IPS DF 6.9 (cell line): Measurements from ENCODE around the gene FABP1.

ENCODE experiments used
- DNase-seq: peaks from one replicate; pipeline ENCODE4 v3.0.0-alpha.2; 2013; ENCODE audit warnings: low read depth, low spot score
- H3K27ac ChIP-seq: one replicate; pipeline ENCODE4 v1.5.1; 2013; ENCODE audit warnings: low read length, control low read depth
- H3K27me3 ChIP-seq: 2 replicates; pipeline ENCODE4 v1.6.1; 2013; ENCODE audit warnings: mild to moderate bottlenecking, low read length; ENCODE audit not compliant: control insufficient read depth, insufficient read depth
- H3K36me3 ChIP-seq: 2 replicates; pipeline ENCODE4 v1.6.1; 2013; ENCODE audit warnings: low read length; ENCODE audit not compliant: control insufficient read depth, insufficient read depth
- H3K4me1 ChIP-seq: 2 replicates; pipeline ENCODE4 v1.6.1; 2013; ENCODE audit warnings: low read length; ENCODE audit not compliant: control insufficient read depth, insufficient read depth
- H3K4me3 ChIP-seq: 2 replicates; pipeline ENCODE4 v1.5.1; 2013; ENCODE audit warnings: mild to moderate bottlenecking, low read length
- H3K9me3 ChIP-seq: 2 replicates; pipeline ENCODE4 v1.6.1; 2013; ENCODE audit warnings: low read length, inconsistent platforms; ENCODE audit not compliant: control insufficient read depth, insufficient read depth
- WGBS: extraction: QIAGEN DNeasy Blood & Tissue Kit; methylation state at CpG from one replicate; pipeline ENCODE4 v1.1.7; 2013; ENCODE audit warnings: mixed read lengths, missing lambda C conversion rate; ENCODE audit not compliant: insufficient read length, insufficient coverage; 5-methylcytosine and 5-hydroxymethylcytosine counted together

Gene FABP1

DNA sequence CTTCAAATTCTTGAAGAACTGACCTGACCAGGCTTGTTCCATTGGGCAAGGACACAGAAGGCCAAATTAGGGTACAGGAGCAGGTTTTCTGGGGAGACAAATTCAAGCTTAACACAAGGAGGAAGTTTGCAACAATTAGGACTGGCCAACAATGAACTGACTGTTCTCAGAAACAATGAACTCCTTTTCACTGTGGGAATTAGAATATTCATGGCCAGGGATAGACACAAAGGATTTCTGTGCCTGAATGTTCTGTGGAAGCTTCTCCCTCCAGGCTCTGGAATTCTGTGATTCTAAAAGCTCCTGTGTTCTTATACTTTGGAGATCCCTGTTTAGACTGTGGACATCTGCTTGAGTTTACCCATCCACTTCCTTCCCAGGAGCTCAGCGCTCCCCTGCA is 45.1 kb downstream of the FABP1 start:
- DNase-seq, result no peak
- no peaks in the 10 kb centered on the region for H3K9me3 ChIP-seq

DNA sequence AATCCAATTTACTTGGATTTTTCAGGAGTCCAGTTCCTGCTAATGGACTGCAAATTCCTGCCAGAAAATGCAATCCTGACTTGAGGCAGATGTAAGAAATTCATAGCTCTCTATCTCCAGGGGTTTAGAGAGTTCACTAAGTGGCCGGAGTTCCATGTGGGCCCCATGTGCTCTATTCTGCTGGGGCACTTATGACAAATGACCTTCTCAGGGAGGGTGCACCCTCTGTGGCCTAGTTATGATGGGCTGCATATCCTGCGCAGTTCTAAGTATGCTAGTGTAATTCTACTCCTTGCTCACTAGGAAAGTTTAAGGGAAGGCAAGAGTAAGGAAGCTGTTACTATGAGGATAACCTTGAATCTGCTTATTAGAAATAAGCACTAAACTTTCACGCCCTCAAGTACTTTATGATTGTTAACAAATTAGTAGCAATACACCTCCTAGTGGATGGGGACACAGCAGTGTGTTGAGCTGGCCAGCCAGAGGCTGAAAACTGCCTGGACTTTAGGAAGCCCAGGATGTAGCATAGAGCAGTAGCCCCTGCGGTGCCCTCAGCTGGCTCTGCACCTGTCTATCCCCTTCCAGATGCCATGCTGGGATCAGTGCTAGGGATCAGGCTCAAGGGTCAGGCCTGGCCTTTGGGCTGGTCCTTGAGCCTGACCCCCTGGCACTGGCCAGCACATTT is 45.8 kb downstream of the FABP1 start:
- WGBS, result no CpG with 5 or more reads among the region's 4 CpGs
- Histone ChIP-seq H3K4me1 (peaks cover 3% of the 10 kb centered on the region; the same call in 1 of the 2 replicates), H3K9me3 (no peaks in the 10 kb centered on the region), H3K36me3 (no peaks in the 10 kb centered on the region), H3K27ac (no peak overlapping the region), H3K4me3 (no peak overlapping the region), H3K27me3 (no peaks in the 10 kb centered on the region; the same call in 1 of the 2 replicates)
- no peak for DNase-seq

More for the DNA sequence above, 45.1 kb downstream of the FABP1 start:
- Histone ChIP-seq H3K4me1 (peaks cover 3% of the 10 kb centered on the region; the same call in 1 of the 2 replicates), H3K27me3 (no peaks in the 10 kb centered on the region; the same call in 1 of the 2 replicates), H3K27ac (no peak overlapping the region), H3K4me3 (no peak overlapping the region), H3K36me3 (no peaks in the 10 kb centered on the region)
- no CpG with 5 or more reads among the region's 1 CpG for WGBS

DNA sequence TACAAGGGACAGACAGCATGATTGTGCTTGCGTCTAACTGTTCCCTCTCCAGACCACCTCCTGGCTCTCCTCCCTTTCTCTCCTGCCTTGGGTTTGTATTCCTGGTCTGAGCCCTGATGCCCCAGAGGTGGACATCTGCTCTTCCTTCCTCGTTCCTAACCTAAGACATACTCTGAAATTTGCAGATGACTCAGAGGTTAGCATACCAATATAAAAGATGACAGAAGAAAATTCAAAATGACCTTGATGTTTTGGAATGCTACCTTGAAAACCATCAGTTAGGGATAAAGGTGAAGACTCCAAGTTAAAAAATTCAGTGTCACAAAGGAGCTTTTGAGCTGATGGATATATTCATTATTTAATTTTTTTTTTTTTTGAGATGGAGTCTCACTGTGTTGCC is 47.3 kb downstream of the FABP1 start:
- no peaks in the 10 kb centered on the region for H3K9me3 ChIP-seq
- no peak overlapping the region for H3K4me3 ChIP-seq
- no peaks in the 10 kb centered on the region for H3K36me3 ChIP-seq
- DNase-seq, result no peak
- no CpG with 5 or more reads among the region's 2 CpGs for WGBS
- no peaks in the 10 kb centered on the region; the same call in 1 of the 2 replicates for H3K27me3 ChIP-seq
- peaks cover 3% of the 10 kb centered on the region; the same call in 1 of the 2 replicates for H3K4me1 ChIP-seq
- H3K27ac ChIP-seq, result no peak overlapping the region

DNA sequence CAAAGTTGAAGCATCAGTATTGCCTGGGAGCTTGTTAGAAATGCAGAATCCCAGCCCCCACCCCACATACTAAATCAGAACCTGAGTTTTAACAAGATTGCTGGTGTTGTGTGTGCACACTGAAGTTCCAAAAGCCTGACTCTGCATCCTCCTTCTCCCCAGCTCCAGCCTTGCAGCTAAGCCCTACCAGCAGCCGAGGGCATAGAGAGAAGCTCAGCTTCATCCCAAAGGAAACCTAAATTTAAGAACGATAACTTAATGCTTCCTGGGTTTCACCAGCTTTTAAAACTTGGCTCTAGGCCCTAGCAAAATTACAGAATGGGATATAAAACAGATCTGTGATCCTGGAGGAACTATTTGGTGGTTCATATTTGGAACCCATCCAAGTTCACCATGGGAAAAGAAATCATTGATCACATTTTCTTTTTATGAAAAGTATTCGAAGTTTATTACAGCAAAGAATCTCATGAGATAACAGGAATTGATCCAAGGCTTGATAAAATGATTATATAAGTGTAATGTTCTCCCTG is 49.2 kb downstream of the FABP1 start:
- Histone ChIP-seq H3K36me3 (no peaks in the 10 kb centered on the region), H3K4me3 (no peak overlapping the region), H3K9me3 (no peaks in the 10 kb centered on the region), H3K27me3 (no peaks in the 10 kb centered on the region), H3K27ac (no peak overlapping the region), H3K4me1 (peaks cover 3% of the 10 kb centered on the region; the same call in 1 of the 2 replicates)
- no peak for DNase-seq
- no CpG with 5 or more reads among the region's 3 CpGs for WGBS

DNA sequence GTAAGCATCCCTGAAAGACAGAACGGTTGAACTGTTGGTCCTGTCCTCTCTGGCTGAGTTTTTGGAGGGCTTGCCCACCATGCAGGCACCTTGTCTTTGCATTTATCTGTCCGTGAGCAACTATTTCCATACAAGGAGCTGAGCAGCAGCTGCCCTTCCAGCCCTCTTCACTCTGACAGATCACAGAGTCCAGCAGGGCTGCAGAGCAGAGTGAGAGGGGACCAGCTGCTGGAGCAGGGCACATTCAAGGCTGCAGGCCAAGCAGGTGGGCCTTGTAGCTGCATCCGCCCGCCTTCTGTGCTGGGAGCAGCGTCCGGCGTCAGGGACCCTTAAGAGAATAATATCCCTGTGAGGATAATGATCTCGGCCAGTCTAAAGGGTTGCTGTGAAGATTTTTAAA is 50.8 kb downstream of the FABP1 start:
- Histone ChIP-seq H3K4me3 (no peak overlapping the region), H3K9me3 (no peaks in the 10 kb centered on the region), H3K27me3 (no peaks in the 10 kb centered on the region), H3K27ac (no peak overlapping the region), H3K36me3 (no peaks in the 10 kb centered on the region), H3K4me1 (no peaks in the 10 kb centered on the region)
- no CpG with 5 or more reads among the region's 8 CpGs for WGBS
- no peak for DNase-seq

DNA sequence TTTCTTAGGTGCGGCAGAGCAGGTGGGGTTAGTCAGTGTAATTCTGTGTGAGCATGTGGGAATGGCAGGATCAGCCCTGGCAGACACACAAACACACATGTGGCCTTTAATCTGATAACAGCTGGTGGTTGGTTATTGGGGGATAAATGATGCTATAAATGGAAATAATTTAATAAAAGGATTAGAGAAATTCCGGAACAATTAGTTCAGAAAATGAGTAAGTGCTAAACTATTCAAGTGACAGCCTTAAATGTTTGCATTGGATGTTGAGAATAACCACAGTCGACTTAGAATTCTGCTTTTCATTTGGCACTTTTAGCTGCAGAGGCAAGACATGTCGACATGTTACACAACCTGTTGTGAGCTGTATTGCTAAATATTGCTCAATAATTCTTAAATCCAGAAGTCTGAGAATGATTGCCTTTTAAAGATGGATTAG is 53.0 kb downstream of the FABP1 start:
- Histone ChIP-seq H3K4me1 (no peaks in the 10 kb centered on the region), H3K27ac (no peak overlapping the region), H3K36me3 (no peaks in the 10 kb centered on the region), H3K4me3 (no peak overlapping the region), H3K27me3 (no peaks in the 10 kb centered on the region), H3K9me3 (no peaks in the 10 kb centered on the region)
- no peak for DNase-seq
- 100% methylated on average over 1 of the region's 4 CpGs for WGBS

DNA sequence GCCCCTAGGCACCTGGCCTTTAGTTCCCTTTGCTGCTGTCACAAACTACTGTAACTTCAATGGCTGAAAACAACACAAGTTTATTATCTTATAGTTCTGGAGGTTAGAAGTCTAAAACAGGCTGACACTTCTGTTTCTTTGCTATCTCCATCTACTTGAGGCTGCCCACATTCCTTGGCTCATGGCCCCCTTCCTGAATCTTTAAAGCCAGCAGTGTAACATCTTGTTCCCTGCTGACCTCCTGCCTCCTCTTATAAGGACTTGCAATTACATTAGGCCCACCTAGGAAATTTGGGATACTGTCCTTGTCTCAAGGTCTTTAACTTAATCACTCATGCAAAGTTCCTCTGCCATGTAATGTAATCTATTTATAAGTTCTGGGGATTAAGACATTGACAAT is 53.7 kb downstream of the FABP1 start:
- Histone ChIP-seq H3K36me3 (no peaks in the 10 kb centered on the region), H3K4me3 (no peak overlapping the region), H3K9me3 (no peaks in the 10 kb centered on the region), H3K27ac (no peak overlapping the region), H3K4me1 (no peaks in the 10 kb centered on the region), H3K27me3 (no peaks in the 10 kb centered on the region)
- DNase-seq, result no peak
